ENCODE results near the gene ADCY4.

The ADCY4 gene

DNA sequence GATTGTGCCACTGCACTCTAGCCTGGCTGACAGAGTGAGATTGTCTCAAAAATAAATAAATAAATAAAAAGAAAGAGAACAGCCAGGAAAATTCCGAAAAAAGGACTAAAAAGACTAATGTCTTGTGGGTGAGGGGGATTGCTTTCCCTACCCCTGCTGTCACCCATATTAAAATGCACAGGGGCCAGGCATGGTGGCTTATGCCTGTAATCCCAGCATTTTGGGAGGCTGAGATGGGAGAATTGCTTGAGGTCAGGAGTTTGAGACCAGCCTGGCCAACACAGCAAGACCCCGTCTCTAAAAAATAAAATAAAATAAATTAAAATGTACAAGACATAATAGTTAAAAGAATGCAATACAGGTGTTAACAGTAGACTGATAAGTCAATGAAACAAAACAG lies 41.3 kb downstream of the ADCY4 start:
- no peak for DNase-seq

GRCh38 chr14:24292118-24292807 lies 42.6 kb downstream of the ADCY4 start:
- DNase-seq, result no peak

DNA sequence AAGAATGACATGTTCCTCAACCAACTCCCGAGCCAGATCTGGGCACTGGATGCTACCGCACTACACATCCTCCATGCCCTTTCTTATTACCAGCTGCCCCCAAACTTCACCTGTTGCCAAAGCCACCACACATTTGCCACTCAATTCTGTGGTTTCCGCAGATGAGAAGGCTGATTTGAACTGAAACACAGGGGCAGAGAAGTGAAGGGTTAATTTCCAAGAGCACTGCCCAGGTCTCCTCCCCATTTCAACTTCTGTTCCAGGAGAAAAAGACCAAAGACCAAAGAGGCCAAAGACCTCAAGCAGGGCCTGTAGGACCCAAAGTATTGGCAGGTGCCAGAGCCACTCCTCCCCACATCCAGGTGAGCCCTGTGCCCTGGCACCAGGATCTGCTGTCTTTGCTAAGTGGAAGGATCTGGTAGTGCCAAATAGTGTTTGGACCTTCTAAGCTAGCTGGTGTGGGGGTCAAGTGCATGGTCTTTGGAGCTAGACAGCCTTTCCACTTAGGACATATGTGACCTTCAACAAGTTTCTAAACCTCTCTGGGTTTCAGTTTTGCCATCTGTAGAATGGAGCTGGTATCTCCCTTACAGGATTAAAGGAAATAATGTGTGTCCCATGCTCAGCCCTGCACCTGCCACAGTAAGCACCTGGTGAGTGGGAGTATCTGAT lies 43.3 kb downstream of the ADCY4 start:
- DNase-seq, result no peak

DNA sequence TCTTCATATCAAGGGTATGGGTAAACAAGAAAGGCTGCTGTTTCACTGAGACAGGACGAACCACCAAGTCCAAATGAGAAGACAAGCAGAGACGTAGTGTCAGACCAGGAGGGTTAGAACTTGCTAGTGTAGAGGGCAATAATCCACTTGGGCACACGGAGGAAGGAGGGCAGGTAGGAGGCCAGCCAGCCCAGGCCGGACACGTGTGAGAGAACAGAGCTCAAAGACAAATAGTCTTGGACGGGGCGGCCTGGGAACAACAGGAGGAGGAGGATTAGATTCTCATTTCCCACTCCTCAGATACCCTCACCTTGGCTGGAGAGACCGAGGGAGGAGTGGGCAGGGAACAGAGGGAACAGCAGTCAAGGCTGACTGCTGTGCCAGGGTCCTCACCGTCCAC lies 44.1 kb downstream of the ADCY4 start:
- DNase-seq, result no peak

DNA sequence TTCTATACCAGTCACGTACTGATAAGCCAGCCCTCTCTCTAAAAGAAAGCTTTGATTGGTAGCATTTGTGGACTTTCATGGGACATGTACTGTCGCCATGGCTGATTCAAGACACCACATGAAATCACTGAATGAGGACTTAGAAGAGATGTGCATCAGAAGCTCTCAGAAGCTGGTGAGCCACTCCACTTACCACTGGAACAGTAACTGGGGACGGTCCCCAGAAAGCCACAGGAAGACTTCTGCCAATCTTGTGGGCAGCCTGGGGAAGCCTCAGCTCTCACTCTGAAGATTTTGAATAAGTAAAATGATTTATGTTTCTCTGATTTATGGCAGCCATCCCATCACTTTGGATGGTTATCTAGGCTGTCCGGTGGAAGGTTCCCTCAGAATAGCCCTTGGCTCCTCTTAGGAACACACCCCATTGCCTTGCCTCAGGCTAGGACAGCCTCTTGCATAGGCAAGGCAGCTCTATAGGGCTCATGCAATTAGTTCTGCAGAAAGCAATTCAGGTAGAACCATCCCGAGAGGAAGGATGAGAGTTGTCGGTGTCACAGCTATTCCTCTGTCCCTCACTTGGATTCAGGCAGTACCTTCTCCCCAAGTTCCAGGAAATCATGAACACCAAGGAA lies 45.1 kb downstream of the ADCY4 start:
- peak; percentile 71 to 81 for DNase-seq

DNA sequence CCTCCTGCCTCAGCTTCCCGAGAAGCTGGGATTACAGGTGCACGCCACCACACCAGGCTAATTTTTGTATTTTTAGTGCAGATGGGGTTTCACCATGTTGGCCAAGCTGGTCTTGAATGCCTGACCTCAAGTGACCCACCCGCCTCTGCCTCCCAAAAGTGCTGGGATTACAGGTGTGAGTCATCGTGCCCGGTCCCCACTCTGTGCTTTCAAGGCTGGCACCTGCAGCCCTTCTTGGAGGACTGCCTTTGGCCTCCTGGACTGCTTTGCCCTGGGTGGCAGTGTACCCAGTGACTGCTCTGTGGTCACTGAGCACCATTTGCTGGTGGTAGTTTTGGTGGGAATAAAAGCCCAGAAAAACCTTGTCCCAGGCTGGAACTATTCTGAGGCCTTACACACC lies 47.9 kb downstream of the ADCY4 start:
- no peak for DNase-seq

GRCh38 chr14:24285351-24285750 lies 49.5 kb downstream of the ADCY4 start:
- no peak for DNase-seq

GRCh38 chr14:24284501-24285035 lies 50.3 kb downstream of the ADCY4 start:
- no peak for DNase-seq

GRCh38 chr14:24283796-24284460 lies 50.9 kb downstream of the ADCY4 start:
- DNase-seq, result no peak

- DNase-seq, result no peak
Observed at GRCh38 chr14:24282736-24283135, 52.1 kb downstream of the ADCY4 start.

GRCh38 chr14:24281636-24282035 lies 53.2 kb downstream of the ADCY4 start:
- DNase-seq, result no peak

- no peak for DNase-seq
Observed at GRCh38 chr14:24280797-24281460, 53.9 kb downstream of the ADCY4 start.

DNA sequence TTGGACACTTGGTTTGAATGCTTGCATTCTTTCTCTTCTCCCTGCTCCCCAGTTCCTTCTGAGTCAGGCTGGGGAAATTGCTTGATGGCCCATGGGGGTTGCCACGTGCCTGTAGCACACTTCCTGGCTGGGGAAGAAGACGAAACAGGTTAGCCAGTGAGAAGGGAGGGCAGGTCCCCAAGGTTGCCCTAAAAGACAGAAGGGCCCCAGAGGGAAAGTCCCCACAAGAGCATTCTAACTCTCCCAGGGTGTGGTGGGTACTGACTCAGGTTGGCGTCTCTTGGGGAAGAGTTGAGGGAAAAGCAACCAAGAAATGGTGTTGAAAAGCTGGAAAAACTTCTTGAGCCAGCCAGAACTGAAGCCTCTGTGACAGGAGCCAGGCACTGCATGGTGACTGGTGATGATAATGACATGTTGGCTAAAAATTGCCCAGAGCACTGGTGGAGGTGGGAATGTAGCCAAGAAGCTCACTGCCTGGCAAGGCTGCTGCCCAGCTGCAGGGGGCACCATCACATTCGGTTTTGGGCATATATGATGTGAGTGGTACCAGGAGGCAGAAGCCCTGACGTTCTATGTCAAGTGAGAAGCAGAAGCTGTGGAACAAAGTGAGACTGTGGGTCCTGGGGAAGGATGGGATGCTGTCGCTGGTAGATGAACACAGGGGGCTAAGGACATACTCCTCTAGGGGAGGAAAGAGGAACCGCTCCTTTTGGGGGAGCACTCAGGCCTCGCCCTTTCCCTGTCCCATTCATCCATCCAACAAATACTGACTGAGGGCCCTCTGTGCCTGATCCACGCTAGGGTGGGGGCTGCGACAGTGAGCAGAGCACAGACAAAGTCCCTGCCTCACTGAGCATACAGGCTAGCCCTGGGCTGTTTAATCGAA lies 55.3 kb downstream of the ADCY4 start:
- DNase-seq, result peak; percentile 61 to 73

GRCh38 chr14:24278424-24278823 lies 56.4 kb downstream of the ADCY4 start:
- DNase-seq, result no peak

DNA sequence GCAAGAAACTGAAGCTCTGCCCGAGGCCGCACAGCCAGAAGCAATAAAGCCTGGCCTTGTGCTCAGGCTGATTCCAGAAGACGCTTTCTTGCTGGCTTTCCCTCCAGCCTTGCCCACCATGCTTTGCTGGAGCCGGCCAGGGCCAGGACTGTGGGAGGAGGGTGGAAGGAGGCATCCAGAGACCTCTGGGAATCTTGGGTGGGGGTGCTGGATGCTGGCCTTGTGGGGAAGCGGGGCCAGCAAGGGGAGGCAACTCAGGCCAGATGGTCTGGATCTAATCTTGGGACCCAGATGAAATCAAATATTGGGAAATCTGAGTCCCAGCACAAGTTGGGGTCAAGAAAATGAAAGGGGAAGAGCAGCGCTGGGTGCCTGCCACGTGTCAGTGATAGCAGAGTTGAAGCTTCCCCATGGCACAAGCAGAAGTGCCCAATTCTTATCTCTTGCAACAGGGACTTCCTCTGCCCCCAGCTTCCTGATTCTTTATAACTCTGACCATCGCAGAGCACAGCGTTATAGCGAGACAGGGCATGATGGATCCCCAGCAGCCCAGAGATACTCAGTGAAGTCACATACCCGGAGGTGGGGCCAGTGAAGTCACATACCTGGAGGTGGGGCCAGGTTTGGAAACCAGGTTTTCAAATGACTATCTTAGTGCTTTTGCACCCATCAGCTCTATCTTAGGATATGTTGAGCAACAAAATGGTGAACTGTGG lies 57.1 kb downstream of the ADCY4 start:
- peak; percentile 20 to 48 for DNase-seq

- DNase-seq, result no peak
Observed at GRCh38 chr14:24277071-24277470, 57.8 kb downstream of the ADCY4 start.

- DNase-seq, result peak; percentile 47 to 53
Observed at GRCh38 chr14:24274101-24274543, 60.7 kb downstream of the ADCY4 start.

DNA sequence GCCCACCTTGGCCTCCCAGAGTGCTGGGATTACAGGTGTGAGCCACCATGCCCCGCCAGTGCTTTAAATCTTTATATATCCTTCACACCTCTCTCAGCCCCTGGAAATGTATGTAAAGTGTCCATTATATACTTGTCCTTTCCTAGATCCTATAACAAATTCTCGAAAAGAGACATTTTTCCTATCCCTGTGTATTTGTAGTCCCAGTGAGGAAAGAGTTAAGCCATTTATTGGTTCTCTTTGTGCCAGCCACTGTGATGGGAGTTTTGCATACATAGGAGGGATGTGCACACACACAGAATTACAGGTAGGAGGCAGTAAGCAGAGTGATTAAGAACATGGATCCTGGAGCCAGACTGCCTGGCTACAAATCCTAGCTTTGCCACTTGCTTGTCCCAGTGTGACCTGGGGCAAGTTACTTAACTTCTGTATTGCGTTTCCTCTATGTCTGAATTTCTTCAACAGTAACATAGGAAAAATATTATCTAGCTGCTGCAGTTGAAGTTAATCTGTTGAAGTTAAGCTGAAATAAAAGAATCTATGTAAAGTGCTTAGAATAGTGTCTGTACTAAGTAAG lies 61.4 kb downstream of the ADCY4 start:
- no peak for DNase-seq

GRCh38 chr14:24272467-24272866 lies 62.4 kb downstream of the ADCY4 start:
- DNase-seq, result no peak

GRCh38 chr14:24271834-24272263 lies 63.0 kb downstream of the ADCY4 start:
- DNase-seq, result no peak
